Measurements from ENCODE around the gene PARL. TPM values are rescaled to one million over a fixed set of nuclear protein-coding genes. Genes with fewer than 3 reads are reported as not detected.

PARL gene
- total and polyA plus RNA-seq, 9 donors, result 32.7 to 65.0 (median 55.6) TPM

- intact Hi-C loops (cut with DNase I), result loop anchor here in 3 of 4 donors (5.0 to 10.0 kb wide), 4 partner anchors 121 to 359 kb away; partner anchors contain the start of genes ABCC5 (in 2 of the 3), ALG3 (in 2 of the 3) and EEF1AKMT4 (in 2 of the 3)
- no peaks in the 10 kb centered on the region for H3K4me1 ChIP-seq (ENCODE audit: insufficient read depth)
- H3K27ac ChIP-seq, result no peak overlapping the region
- H3K4me3 ChIP-seq, result no peak overlapping the region
- H3K9me3 ChIP-seq, result no peaks in the 10 kb centered on the region
- 63 to 84% (median 73%) methylated on average over 3 of the region's 3 CpGs for WGBS, 3 donors
- DNase-seq, result no peak
- no peaks in the 10 kb centered on the region for H3K36me3 ChIP-seq
- TF ChIP-seq POLR2A (IDR thresholded peaks at IDR 0.05) (no peak), CTCF (IDR thresholded peaks at IDR 0.05) (no peak), EP300 (IDR thresholded peaks at IDR 0.05) (no peak)
- H3K27me3 ChIP-seq, result no peaks in the 10 kb centered on the region
These were observed 11.5 kb upstream of the PARL start for GRCh38 chr3:183896184-183896583.

- no peaks in the 10 kb centered on the region for H3K9me3 ChIP-seq
- intact Hi-C loops (cut with DNase I), result loop anchor here in 3 of 4 donors (5.0 to 10.0 kb wide), 4 partner anchors 122 to 359 kb away; partner anchors contain the start of genes ABCC5 (in 2 of the 3), ALG3 (in 2 of the 3) and EEF1AKMT4 (in 2 of the 3)
- H3K4me3 ChIP-seq, result no peak overlapping the region
- TF ChIP-seq EP300 (IDR thresholded peaks at IDR 0.05), result no peak
- TF ChIP-seq POLR2A (IDR thresholded peaks at IDR 0.05), result no peak
- no peak for TF ChIP-seq CTCF (IDR thresholded peaks at IDR 0.05)
- no peaks in the 10 kb centered on the region for H3K36me3 ChIP-seq
- WGBS, 3 donors, result 80 to 93% (median 86%) methylated on average over 6 of the region's 6 CpGs
- H3K27me3 ChIP-seq, result no peaks in the 10 kb centered on the region
- DNase-seq, result no peak
- H3K27ac ChIP-seq, result no peak overlapping the region
- H3K4me1 ChIP-seq (ENCODE audit: insufficient read depth), result no peaks in the 10 kb centered on the region
These were observed 11.1 kb upstream of the PARL start for GRCh38 chr3:183895774-183896173.

GRCh38 chr3:183895296-183895695 lies 10.6 kb upstream of the PARL start:
- TF ChIP-seq CTCF (IDR thresholded peaks at IDR 0.05) (peak in 2 of 3 donors; percentile 33 to 35), EP300 (IDR thresholded peaks at IDR 0.05) (no peak), POLR2A (IDR thresholded peaks at IDR 0.05) (no peak)
- no peaks in the 10 kb centered on the region for H3K4me1 ChIP-seq (ENCODE audit: insufficient read depth)
- H3K9me3 ChIP-seq, result no peaks in the 10 kb centered on the region
- WGBS, 3 donors, result 16 to 17% (median 16%) methylated on average over 5 of the region's 5 CpGs
- H3K27me3 ChIP-seq, result no peaks in the 10 kb centered on the region
- DNase-seq, result peak in 1 of 5 donors; percentile 32
- no peak overlapping the region for H3K4me3 ChIP-seq
- intact Hi-C loops (cut with DNase I), result loop anchor here in 3 of 4 donors (5.0 to 10.0 kb wide), 4 partner anchors 122 to 360 kb away; partner anchors contain the start of genes ABCC5 (in 2 of the 3), ALG3 (in 2 of the 3) and EEF1AKMT4 (in 2 of the 3)
- no peaks in the 10 kb centered on the region for H3K36me3 ChIP-seq
- H3K27ac ChIP-seq, result no peak overlapping the region

GRCh38 chr3:183892610-183893214 lies 8.0 kb upstream of the PARL start:
- no peaks in the 10 kb centered on the region for H3K36me3 ChIP-seq
- H3K9me3 ChIP-seq, result no peaks in the 10 kb centered on the region
- no peaks in the 10 kb centered on the region for H3K27me3 ChIP-seq
- H3K27ac ChIP-seq, result no peak overlapping the region
- intact Hi-C loops (cut with DNase I), result loop anchor here in 2 of 4 donors (10.0 kb wide), 2 partner anchors 352 to 362 kb away; partner anchors contain the start of genes ALG3 (in 1 of the 2) and EEF1AKMT4 (in 1 of the 2)
- H3K4me3 ChIP-seq, result no peak overlapping the region
- 51 to 64% (median 55%) methylated on average over 9 of the region's 9 CpGs for WGBS, 3 donors
- TF ChIP-seq EP300 (IDR thresholded peaks at IDR 0.05) (no peak), POLR2A (IDR thresholded peaks at IDR 0.05) (no peak), CTCF (IDR thresholded peaks at IDR 0.05) (no peak)
- H3K4me1 ChIP-seq (ENCODE audit: insufficient read depth), result no peaks in the 10 kb centered on the region
- DNase-seq, result no peak
